ENCODE results near the gene PRDX1.

The PRDX1 gene

GRCh38 chr1:45488666-45489377, 32.9 kb downstream of the PRDX1 start:
- TF ChIP-seq TEAD4 (IDR thresholded peaks at IDR 0.05) (no peak), EP300 (IDR thresholded peaks at IDR 0.05; ENCODE audit: borderline replicate concordance) (no peak), ZBTB7A (IDR thresholded peaks at IDR 0.05; ENCODE audit: low read depth) (no peak), REST (IDR thresholded peaks at IDR 0.05; ENCODE audit: low read depth) (no peak), RAD21 (IDR thresholded peaks at IDR 0.05; ENCODE audit: low read depth) (no peak), YY1 (IDR thresholded peaks at IDR 0.05; ENCODE audit: low read depth) (no peak), EGR1 (IDR thresholded peaks at IDR 0.05) (no peak), CREB1 (IDR thresholded peaks at IDR 0.05; ENCODE audit: low read depth) (no peak), USF1 (IDR thresholded peaks at IDR 0.05) (no peak), CEBPB (IDR thresholded peaks at IDR 0.05) (no peak), TAF1 (IDR thresholded peaks at IDR 0.05; ENCODE audit: low read depth) (no peak), TCF12 (IDR thresholded peaks at IDR 0.05; ENCODE audit: low read depth) (no peak), NFIC (IDR thresholded peaks at IDR 0.05) (no peak), FOXM1 (IDR thresholded peaks at IDR 0.05; ENCODE audit: borderline replicate concordance, low read depth) (no peak), MAX (IDR thresholded peaks at IDR 0.05) (no peak)

- no peak for TF ChIP-seq CREB1 (IDR thresholded peaks at IDR 0.05; ENCODE audit: low read depth)
- no peak for TF ChIP-seq YY1 (IDR thresholded peaks at IDR 0.05; ENCODE audit: low read depth)
- TF ChIP-seq TAF1 (IDR thresholded peaks at IDR 0.05; ENCODE audit: low read depth), result no peak
- TF ChIP-seq MAX (IDR thresholded peaks at IDR 0.05), result no peak
- TF ChIP-seq RAD21 (IDR thresholded peaks at IDR 0.05; ENCODE audit: low read depth), result no peak
- TF ChIP-seq USF1 (IDR thresholded peaks at IDR 0.05), result no peak
- no peak for TF ChIP-seq FOXM1 (IDR thresholded peaks at IDR 0.05; ENCODE audit: borderline replicate concordance, low read depth)
- no peak for TF ChIP-seq NFIC (IDR thresholded peaks at IDR 0.05)
- no peak for TF ChIP-seq TEAD4 (IDR thresholded peaks at IDR 0.05)
- TF ChIP-seq ZBTB7A (IDR thresholded peaks at IDR 0.05; ENCODE audit: low read depth), result no peak
- no peak for TF ChIP-seq TCF12 (IDR thresholded peaks at IDR 0.05; ENCODE audit: low read depth)
- no peak for TF ChIP-seq CEBPB (IDR thresholded peaks at IDR 0.05)
- TF ChIP-seq REST (IDR thresholded peaks at IDR 0.05; ENCODE audit: low read depth), result no peak
- TF ChIP-seq EGR1 (IDR thresholded peaks at IDR 0.05), result no peak
- TF ChIP-seq EP300 (IDR thresholded peaks at IDR 0.05; ENCODE audit: borderline replicate concordance), result no peak
Observed at GRCh38 chr1:45485949-45486348, 35.7 kb downstream of the PRDX1 start.

GRCh38 chr1:45479039-45479748, 42.5 kb downstream of the PRDX1 start:
- TF ChIP-seq MAX (IDR thresholded peaks at IDR 0.05) (no peak), NFIC (IDR thresholded peaks at IDR 0.05) (no peak), FOXM1 (IDR thresholded peaks at IDR 0.05; ENCODE audit: borderline replicate concordance, low read depth) (no peak), CEBPB (IDR thresholded peaks at IDR 0.05) (no peak), TAF1 (IDR thresholded peaks at IDR 0.05; ENCODE audit: low read depth) (no peak), USF1 (IDR thresholded peaks at IDR 0.05) (no peak), EGR1 (IDR thresholded peaks at IDR 0.05) (no peak), TCF12 (IDR thresholded peaks at IDR 0.05; ENCODE audit: low read depth) (no peak), CREB1 (IDR thresholded peaks at IDR 0.05; ENCODE audit: low read depth) (no peak), YY1 (IDR thresholded peaks at IDR 0.05; ENCODE audit: low read depth) (no peak), TEAD4 (IDR thresholded peaks at IDR 0.05) (no peak), REST (IDR thresholded peaks at IDR 0.05; ENCODE audit: low read depth) (no peak), EP300 (IDR thresholded peaks at IDR 0.05; ENCODE audit: borderline replicate concordance) (no peak), RAD21 (IDR thresholded peaks at IDR 0.05; ENCODE audit: low read depth) (no peak), ZBTB7A (IDR thresholded peaks at IDR 0.05; ENCODE audit: low read depth) (no peak)

Measured in Ishikawa (cell line).